IMR-90 (cell line): ENCODE data around the gene IHH. TPM values are rescaled to one million over a fixed set of nuclear protein-coding genes. Genes with fewer than 3 reads are reported as not detected.

Source experiments
- ATAC-seq: fragments of 200-7000 bp; cut with Tn5 transposase; 2 replicates; pipeline ENCODE4 v1.9.1; 2020; ENCODE audit warnings: low read depth, mild to moderate bottlenecking, moderate library complexity
- BruUV-seq: library from RNA; stranded (reverse); fragments of 400-500 nt; replicated peaks from 2 replicates; lab custom pipeline; 2021; lab: Mats Ljungman, UMichigan
- CTCF ChIA-PET: fragments of 300-600 bp; formaldehyde crosslinking; extraction: SDS; loops from one replicate; lab custom pipeline; 2021; ENCODE audit warnings: antibody characterized with exemption; lab: Yijun Ruan, JAX
- POLR2A ChIA-PET: fragments of 300-600 bp; sonication (Branson Sonifier 250); formaldehyde crosslinking; loops from one replicate; lab custom pipeline; 2022; ENCODE audit warnings: antibody characterized with exemption; ENCODE audit not compliant: unreplicated experiment; lab: Charles Lee
- DNase-seq: peaks from one replicate; pipeline ENCODE4 v3.0.0; 2013
- H2AFZ ChIP-seq: replicated peaks from 2 replicates; pipeline ENCODE3; 2013; ENCODE audit warnings: low read length, mild to moderate bottlenecking; ENCODE audit not compliant: poor library complexity
- H2AK5ac ChIP-seq: 2 replicates; pipeline ENCODE4 v1.6.1; 2013; ENCODE audit warnings: low read depth, low read length, inconsistent platforms
- H2AK9ac ChIP-seq: replicated peaks from 2 replicates; pipeline ENCODE3; 2013; ENCODE audit warnings: mild to moderate bottlenecking, low read depth, low read length, moderate library complexity; ENCODE audit not compliant: poor library complexity
- H2BK120ac ChIP-seq: 2 replicates; pipeline ENCODE4 v1.6.1; 2013; ENCODE audit warnings: low read depth, low read length, inconsistent platforms
- H2BK15ac ChIP-seq: 3 replicates; pipeline ENCODE4 v1.6.1; 2013; ENCODE audit warnings: low read depth, low read length, inconsistent platforms
- H2BK20ac ChIP-seq: 2 replicates; pipeline ENCODE4 v1.6.1; 2013; ENCODE audit warnings: low read depth, mild to moderate bottlenecking, inconsistent platforms, low read length, moderate library complexity
- H2BK5ac ChIP-seq: 2 replicates; pipeline ENCODE4 v1.6.1; 2013; ENCODE audit warnings: mild to moderate bottlenecking, low read depth, low read length, inconsistent platforms; ENCODE audit not compliant: poor library complexity, severe bottlenecking
- H3K14ac ChIP-seq: replicated peaks from 2 replicates; pipeline ENCODE4 v1.6.1; 2013; ENCODE audit warnings: low read depth, low read length, inconsistent platforms
- H3K18ac ChIP-seq: 2 replicates; pipeline ENCODE4 v1.6.1; 2013; ENCODE audit warnings: low read depth, low read length, control low read depth
- H3K23ac ChIP-seq: 2 replicates; pipeline ENCODE4 v1.6.1; 2013; ENCODE audit warnings: low read depth, low read length, inconsistent platforms
- H3K27ac ChIP-seq: 2 replicates; pipeline ENCODE4 v1.5.1; 2013; ENCODE audit warnings: mild to moderate bottlenecking, control low read depth, low read length; ENCODE audit not compliant: insufficient read depth
- H3K27me3 ChIP-seq: 2 replicates; pipeline ENCODE4 v1.6.1; 2013; ENCODE audit warnings: low read length; ENCODE audit not compliant: control insufficient read depth, insufficient read depth
- H3K36me3 ChIP-seq: 2 replicates; pipeline ENCODE4 v1.6.1; 2013; ENCODE audit warnings: low read length, mixed read lengths; ENCODE audit not compliant: control insufficient read depth, insufficient read depth
- H3K4ac ChIP-seq: 2 replicates; pipeline ENCODE4 v1.6.1; 2013; ENCODE audit warnings: low read depth, low read length, inconsistent platforms
- H3K4me1 ChIP-seq: 2 replicates; pipeline ENCODE4 v1.6.1; 2013; ENCODE audit warnings: low read length, mixed read lengths; ENCODE audit not compliant: control insufficient read depth, insufficient read depth
- H3K4me2 ChIP-seq: 2 replicates; pipeline ENCODE4 v1.6.1; 2013; ENCODE audit warnings: low read depth, mild to moderate bottlenecking, control low read depth, low read length, moderate library complexity
- H3K4me3 ChIP-seq: 2 replicates; pipeline ENCODE4 v1.5.1; 2013; ENCODE audit warnings: low read depth, mild to moderate bottlenecking, control low read depth, low read length, moderate library complexity; ENCODE audit not compliant: insufficient read depth
- H3K56ac ChIP-seq: 2 replicates; pipeline ENCODE4 v1.6.1; 2013; ENCODE audit warnings: low read length, inconsistent platforms; ENCODE audit not compliant: insufficient read depth; ENCODE audit errors: extremely low read depth
- H3K79me1 ChIP-seq, 2 experiments: 2 replicates each; pipeline ENCODE4 v1.6.1; 2013; ENCODE audit warnings: low read length in 2 of 2, inconsistent platforms in 1 of 2, low read depth in 1 of 2
- H3K9ac ChIP-seq: 2 replicates; pipeline ENCODE4 v1.6.1; 2013; ENCODE audit warnings: low read depth, low read length, control low read depth
- H3K9me1 ChIP-seq: 2 replicates; pipeline ENCODE4 v1.6.1; 2013; ENCODE audit warnings: low read length, inconsistent platforms; ENCODE audit not compliant: insufficient read depth
- H3K9me3 ChIP-seq: 2 replicates; pipeline ENCODE4 v1.6.1; 2013; ENCODE audit warnings: low read length; ENCODE audit not compliant: control insufficient read depth, insufficient read depth
- H4K20me1 ChIP-seq: 2 replicates; pipeline ENCODE4 v1.6.1; 2013; ENCODE audit warnings: low read length, inconsistent platforms; ENCODE audit not compliant: insufficient read depth
- H4K5ac ChIP-seq: 2 replicates; pipeline ENCODE4 v1.6.1; 2013; ENCODE audit warnings: mild to moderate bottlenecking, low read depth, low read length, control low read depth
- H4K8ac ChIP-seq, 2 experiments: 2 replicates each; pipeline ENCODE4 v1.6.1; 2013; ENCODE audit warnings: low read depth in 2 of 2, low read length in 2 of 2, control low read depth in 1 of 2, inconsistent platforms in 1 of 2
- H4K91ac ChIP-seq: 2 replicates; pipeline ENCODE4 v1.6.1; 2013; ENCODE audit warnings: low read depth, low read length, inconsistent platforms; ENCODE audit not compliant: insufficient read depth
- BHLHE40 ChIP-seq: fragments of 150-350 bp; IDR thresholded peaks from 2 replicates; pipeline ENCODE4 v1.6.1; 2016; ENCODE audit warnings: mild to moderate bottlenecking, low read depth, low read length
- ELK1 ChIP-seq: fragments of 150-350 bp; IDR thresholded peaks from 2 replicates; pipeline ENCODE4 v1.6.1; 2016; ENCODE audit warnings: low read depth, mild to moderate bottlenecking, low read length, moderate library complexity, borderline replicate concordance
- POLR2A ChIP-seq: IDR thresholded peaks from 2 replicates; pipeline ENCODE4 v1.6.1; 2012; ENCODE audit warnings: mild to moderate bottlenecking, low read depth, low read length
- RCOR1 ChIP-seq: IDR thresholded peaks from 2 replicates; pipeline ENCODE4 v1.6.1; 2012; ENCODE audit warnings: mild to moderate bottlenecking, low read length, improper control_type of control experiment; ENCODE audit not compliant: insufficient replicate concordance
- WGBS, 2 experiments: methylation state at CpG; one replicate each; pipeline versions ENCODE4 v1.1.5 to v1.1.7; 2013; ENCODE audit warnings: missing lambda C conversion rate in 2 of 2; ENCODE audit not compliant: insufficient read length in 1 of 2; ENCODE audit errors: extremely low coverage in 2 of 2; 5-methylcytosine and 5-hydroxymethylcytosine counted together
- dilution Hi-C: fragments of 300-500 bp; cut with HindIII; formaldehyde crosslinking; loops from one replicate; pipeline ENCODE4 v1.14.3; 2018; ENCODE audit warnings: low sequenced_read_pairs; ENCODE audit not compliant: unreplicated experiment
- in situ Hi-C: fragments of 300-500 bp; cut with MboI; formaldehyde crosslinking; loops from 3 replicates; pipeline ENCODE4 v1.14.3; 2019; ENCODE audit warnings: low sequenced_read_pairs, inconsistent platforms, mixed read lengths
- intact Hi-C: fragments of 100-400 bp; cut with micrococcal nuclease; formaldehyde crosslinking; loops from 2 replicates; pipeline ENCODE4 v1.10.0; 2022
- polyA plus RNA-seq, 3 experiments: library from polyadenylated mRNA; depleted of rRNA; stranded (reverse); fragments of >200 nt; gene quantifications; 2 replicates each; pipeline ENCODE4 v1.2.3, GENCODE V29; 2012; ENCODE audit warnings: low replicate concordance in 1 of 3
- total RNA-seq: library from RNA; depleted of rRNA; stranded (reverse); fragments of >200 nt; gene quantifications from 2 replicates; pipeline ENCODE4 v1.2.3, GENCODE V29; 2012

The IHH gene
- total and polyA plus RNA-seq, 2 of the 4 experiments (the other 2 are of a cell fraction), result not detected

DNA sequence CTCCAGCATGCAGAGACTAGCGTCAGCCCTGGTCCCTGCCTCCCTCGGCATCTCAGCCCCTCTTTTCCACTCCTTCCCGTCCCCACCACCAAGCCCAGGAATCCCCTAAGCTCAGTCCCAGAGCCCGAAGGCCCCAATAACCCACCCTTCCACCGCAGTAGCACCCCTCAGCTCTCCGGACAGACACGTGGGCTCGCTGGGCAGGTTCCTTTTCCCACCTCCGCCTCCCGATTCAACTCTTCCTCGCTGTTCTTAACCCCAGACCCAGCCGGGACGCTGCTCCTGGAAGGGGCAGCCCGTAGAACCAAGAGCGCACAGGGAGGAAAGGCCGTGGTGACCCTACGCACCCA, 1.4 kb downstream of the IHH start:
- H4K5ac ChIP-seq, result no peak overlapping the region
- no peaks in the 10 kb centered on the region for H3K36me3 ChIP-seq
- ChIA-PET POLR2A (no interaction called here), CTCF (interaction anchor here (1.0 to 2.2 kb wide), 7 partner anchors 45 to 99 kb away, joined by 3 to 15 read pairs (median 7); no protein-coding TSS in a partner anchor)
- H3K4me1 ChIP-seq, result peaks cover 6% of the 10 kb centered on the region; the same call in 1 of the 2 replicates
- H2BK20ac ChIP-seq, result no peak overlapping the region
- in situ Hi-C loops, result no loop called here
- no peak overlapping the region for H3K4ac ChIP-seq
- H3K4me3 ChIP-seq, result no peak overlapping the region
- ATAC-seq, result no peak
- H3K27ac ChIP-seq, result no peak overlapping the region
- H2BK120ac ChIP-seq, result no peak overlapping the region
- no peak overlapping the region for H4K91ac ChIP-seq
- TF ChIP-seq POLR2A (no peak), RCOR1 (no peak), BHLHE40 (no peak), ELK1 (no peak)
- 4% methylated on average over 5 of the region's 17 CpGs; no CpG with 5 or more reads in 1 of the 2 experiments for WGBS, 2 experiments
- peak overlapping the region; percentile 38 for H2AK9ac ChIP-seq
- BruUV-seq, result no TSS peak
- H3K56ac ChIP-seq, result no peak overlapping the region
- H2BK5ac ChIP-seq, result no peak overlapping the region
- peak overlapping the region; percentile 47 for H2AFZ ChIP-seq
- no peak overlapping the region for H2BK15ac ChIP-seq
- no peak overlapping the region for H2AK5ac ChIP-seq
- H3K4me2 ChIP-seq, result no peak overlapping the region; the same call in 1 of the 2 replicates
- H3K9ac ChIP-seq, result no peak overlapping the region
- no peak for DNase-seq
- no peaks in the 10 kb centered on the region for H3K9me3 ChIP-seq
- no peaks in the 10 kb centered on the region for H4K20me1 ChIP-seq
- intact Hi-C loops, result loop anchor here (5.0 kb wide), 1 partner anchor 238 kb away; no protein-coding TSS in a partner anchor
- H3K18ac ChIP-seq, result no peak overlapping the region
- H3K79me1 ChIP-seq, result no peaks in the 10 kb centered on the region
- dilution Hi-C loops, result no loop called here
- H3K9me1 ChIP-seq, result no peaks in the 10 kb centered on the region
- no peak overlapping the region for H4K8ac ChIP-seq
- peaks cover 93% of the 10 kb centered on the region for H3K27me3 ChIP-seq
- H3K14ac ChIP-seq, result no peak overlapping the region
- no peak overlapping the region for H3K23ac ChIP-seq
